Ecto neural progenitor cell (in vitro differentiated cells): ENCODE results near the gene C19orf47.
"Not testable (repeated sequence)": the region's sequence is repeated elsewhere in the genome, so short reads cannot be mapped to it uniquely, and the experiment has no call there.

ENCODE experiments used
- DNase-seq: peaks from one replicate; pipeline ENCODE4 v3.0.0-alpha.2; 2018; ENCODE audit warnings: low spot score

The C19orf47 gene

GRCh38 chr19:40355975-40356680 lies 7.9 kb upstream of the C19orf47 start:
- no peak for DNase-seq

- DNase-seq, result no peak
These were observed 837 bp upstream of the C19orf47 start for GRCh38 chr19:40348961-40349507.

- no peak for DNase-seq
These were observed 3.8 kb downstream of the C19orf47 start for GRCh38 chr19:40344422-40344821.

GRCh38 chr19:40342644-40343311 lies 5.4 kb downstream of the C19orf47 start:
- DNase-seq, result no peak

GRCh38 chr19:40341601-40342482 lies 6.4 kb downstream of the C19orf47 start:
- DNase-seq, result no peak

- DNase-seq, result no peak
These were observed 9.0 kb downstream of the C19orf47 start for GRCh38 chr19:40339018-40339728.

GRCh38 chr19:40337594-40337993 lies 10.6 kb downstream of the C19orf47 start:
- DNase-seq, result no peak

- no peak for DNase-seq
These were observed 11.1 kb downstream of the C19orf47 start for GRCh38 chr19:40337107-40337506.

- DNase-seq, result no peak
These were observed 11.6 kb downstream of the C19orf47 start for GRCh38 chr19:40336601-40336900.

GRCh38 chr19:40335855-40336600 lies 12.2 kb downstream of the C19orf47 start:
- DNase-seq, result no peak

GRCh38 chr19:40335101-40335500 lies 13.1 kb downstream of the C19orf47 start:
- DNase-seq, result no peak

GRCh38 chr19:40333083-40333482 lies 15.1 kb downstream of the C19orf47 start:
- not testable (repeated sequence) for DNase-seq

GRCh38 chr19:40332669-40333068 lies 15.5 kb downstream of the C19orf47 start:
- DNase-seq, result no peak

GRCh38 chr19:40331052-40331451 lies 17.1 kb downstream of the C19orf47 start:
- no peak for DNase-seq

- no peak for DNase-seq
These were observed 22.0 kb downstream of the C19orf47 start for GRCh38 chr19:40326201-40326600.

GRCh38 chr19:40323705-40324104 lies 24.5 kb downstream of the C19orf47 start:
- no peak for DNase-seq

GRCh38 chr19:40322951-40323615 lies 25.1 kb downstream of the C19orf47 start:
- DNase-seq, result no peak

- no peak for DNase-seq
These were observed 26.0 kb downstream of the C19orf47 start for GRCh38 chr19:40322271-40322610.

- DNase-seq, result no peak
These were observed 26.5 kb downstream of the C19orf47 start for GRCh38 chr19:40321566-40322270.

GRCh38 chr19:40321076-40321475 lies 27.1 kb downstream of the C19orf47 start:
- DNase-seq, result no peak
